Thyroid gland (tissue), 4 donors: ENCODE measurements around the gene GPC6. TPM values are rescaled to one million over a fixed set of nuclear protein-coding genes. Genes with fewer than 3 reads are reported as not detected.

Source experiments
- DNase-seq, 2 donors: peaks; one replicate each; pipeline ENCODE4 v3.0.0-alpha.2; 2019
- H3K27ac ChIP-seq, 3 donors: fragments of 200-600 bp; sonication (generic); 1 replicate in 2 of 3; 2 replicates in 1 of 3; pipeline ENCODE4 v1.5.1; 2016 to 2019; ENCODE audit warnings: mild to moderate bottlenecking in 1 of 3, moderate library complexity in 1 of 3
- H3K27me3 ChIP-seq: fragments of 200-600 bp; sonication (generic); one replicate; pipeline ENCODE4 v1.5.1; 2019
- H3K36me3 ChIP-seq, 2 donors: fragments of 200-600 bp; sonication (generic); one replicate each; pipeline ENCODE4 v1.5.1; 2016 to 2019
- H3K4me1 ChIP-seq, 2 donors: fragments of 200-600 bp; sonication (generic); one replicate each; pipeline ENCODE4 v1.5.1; 2017 to 2019
- H3K4me3 ChIP-seq, 3 donors: fragments of 200-600 bp; sonication (generic); replicated peaks in 1 of 3; 1 replicate in 2 of 3; 2 replicates in 1 of 3; pipeline ENCODE4 v1.5.1; 2016; ENCODE audit warnings: mild to moderate bottlenecking in 1 of 3
- H3K9me3 ChIP-seq: fragments of 200-600 bp; sonication (generic); one replicate; pipeline ENCODE4 v1.5.1; 2017
- POLR2A ChIP-seq, 2 donors: fragments of 450-650 bp; IDR thresholded peaks; one replicate each; pipeline ENCODE4 v1.6.1; 2017; ENCODE audit warnings: antibody characterized with exemption in 2 of 2, mild to moderate bottlenecking in 2 of 2, moderate library complexity in 1 of 2
- WGBS, 2 donors: methylation state at CpG; one replicate each; pipeline ENCODE4 v1.1.5; 2017; 5-methylcytosine and 5-hydroxymethylcytosine counted together
- intact Hi-C: fragments of 100-400 bp; cut with DNase I; formaldehyde crosslinking; loops from one replicate; pipeline ENCODE4 v1.15.1; 2023
- total RNA-seq, 4 donors: library from RNA; depleted of rRNA; stranded (reverse); fragments of >200 nt; gene quantifications; one replicate each; pipeline ENCODE4 v1.2.3, GENCODE V29; 2016
- TF ChIP-seq, protein P1 (sequence below), 6 experiments: fragments of 200-600 bp in 3 of 6; fragments of 450-650 bp in 3 of 6; sonication (generic) in 3 of 6; IDR thresholded peaks; one replicate each; pipeline ENCODE4 v1.5.1; 2016 to 2019; ENCODE audit warnings: antibody characterized with exemption in 6 of 6, mild to moderate bottlenecking in 2 of 6, inconsistent platforms in 1 of 6, moderate library complexity in 1 of 6

GPC6 gene
- total RNA-seq, 4 donors from 2014 or later: 2.8 to 13.4 (median 7.5) TPM

DNA sequence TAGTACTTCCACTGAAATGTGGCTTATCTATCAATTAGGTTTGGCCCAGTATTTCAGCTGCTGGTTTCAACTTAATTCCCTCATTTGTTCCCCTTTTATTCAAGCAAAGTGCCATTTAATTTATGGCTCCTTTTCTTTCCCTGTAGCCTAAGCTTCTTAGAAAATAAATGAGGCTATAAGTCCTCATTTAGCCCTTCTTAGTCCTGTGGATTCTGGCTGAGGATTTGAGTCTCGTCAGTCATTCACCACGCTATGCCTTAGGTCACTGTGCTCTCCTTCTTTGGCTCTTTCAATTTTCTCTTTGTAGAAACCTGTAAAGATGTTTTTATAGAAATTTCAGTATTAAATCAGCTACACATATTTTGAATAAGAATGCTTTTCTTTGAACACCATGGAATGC is 579.1 kb downstream of the GPC6 start:
- WGBS, 2 donors: 52 to 97% methylated on average over 2 of the region's 2 CpGs
- intact Hi-C loops: no loop called here
- H3K9me3 ChIP-seq: no peaks in the 10 kb centered on the region

DNA sequence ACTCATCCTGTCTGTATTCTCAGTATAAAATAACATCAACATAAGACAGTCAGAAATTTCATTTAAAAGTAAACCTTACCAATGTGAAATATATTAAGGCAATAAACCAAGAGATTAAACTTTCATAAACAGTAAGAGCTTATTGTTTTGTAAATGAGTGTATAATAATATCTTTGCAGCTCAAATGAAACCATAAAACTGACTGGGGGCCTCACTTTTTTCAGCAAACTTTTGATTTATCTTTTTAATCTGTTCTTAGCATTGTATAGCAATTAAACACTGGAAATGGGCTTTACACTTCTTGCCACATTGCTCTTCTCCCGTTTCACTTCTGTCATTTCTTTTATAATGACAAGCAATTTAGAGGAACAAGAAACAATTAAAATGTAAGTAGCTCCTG is 580.3 kb downstream of the GPC6 start:
- no peak for TF ChIP-seq POLR2A (IDR thresholded peaks at IDR 0.05)
- TF ChIP-seq, protein P1, sequence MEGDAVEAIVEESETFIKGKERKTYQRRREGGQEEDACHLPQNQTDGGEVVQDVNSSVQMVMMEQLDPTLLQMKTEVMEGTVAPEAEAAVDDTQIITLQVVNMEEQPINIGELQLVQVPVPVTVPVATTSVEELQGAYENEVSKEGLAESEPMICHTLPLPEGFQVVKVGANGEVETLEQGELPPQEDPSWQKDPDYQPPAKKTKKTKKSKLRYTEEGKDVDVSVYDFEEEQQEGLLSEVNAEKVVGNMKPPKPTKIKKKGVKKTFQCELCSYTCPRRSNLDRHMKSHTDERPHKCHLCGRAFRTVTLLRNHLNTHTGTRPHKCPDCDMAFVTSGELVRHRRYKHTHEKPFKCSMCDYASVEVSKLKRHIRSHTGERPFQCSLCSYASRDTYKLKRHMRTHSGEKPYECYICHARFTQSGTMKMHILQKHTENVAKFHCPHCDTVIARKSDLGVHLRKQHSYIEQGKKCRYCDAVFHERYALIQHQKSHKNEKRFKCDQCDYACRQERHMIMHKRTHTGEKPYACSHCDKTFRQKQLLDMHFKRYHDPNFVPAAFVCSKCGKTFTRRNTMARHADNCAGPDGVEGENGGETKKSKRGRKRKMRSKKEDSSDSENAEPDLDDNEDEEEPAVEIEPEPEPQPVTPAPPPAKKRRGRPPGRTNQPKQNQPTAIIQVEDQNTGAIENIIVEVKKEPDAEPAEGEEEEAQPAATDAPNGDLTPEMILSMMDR (IDR thresholded peaks at IDR 0.05): no peak
- Histone ChIP-seq H3K27me3 (no peaks in the 10 kb centered on the region), H3K9me3 (no peaks in the 10 kb centered on the region), H3K36me3 (no peaks in the 10 kb centered on the region), H3K4me3 (no peak overlapping the region), H3K27ac (no peak overlapping the region), H3K4me1 (no peaks in the 10 kb centered on the region)
- DNase-seq: no peak
- WGBS, 2 donors: 59 to 62% methylated on average over 1 of the region's 1 CpG
- intact Hi-C loops: no loop called here

More for the DNA sequence above, 579.1 kb downstream of the GPC6 start:
- no peak for TF ChIP-seq POLR2A (IDR thresholded peaks at IDR 0.05)
- TF ChIP-seq, protein P1 (IDR thresholded peaks at IDR 0.05): no peak
- Histone ChIP-seq H3K4me1 (no peaks in the 10 kb centered on the region), H3K36me3 (no peaks in the 10 kb centered on the region), H3K4me3 (no peak overlapping the region), H3K27ac (no peak overlapping the region), H3K27me3 (no peaks in the 10 kb centered on the region)
- no peak for DNase-seq

DNA sequence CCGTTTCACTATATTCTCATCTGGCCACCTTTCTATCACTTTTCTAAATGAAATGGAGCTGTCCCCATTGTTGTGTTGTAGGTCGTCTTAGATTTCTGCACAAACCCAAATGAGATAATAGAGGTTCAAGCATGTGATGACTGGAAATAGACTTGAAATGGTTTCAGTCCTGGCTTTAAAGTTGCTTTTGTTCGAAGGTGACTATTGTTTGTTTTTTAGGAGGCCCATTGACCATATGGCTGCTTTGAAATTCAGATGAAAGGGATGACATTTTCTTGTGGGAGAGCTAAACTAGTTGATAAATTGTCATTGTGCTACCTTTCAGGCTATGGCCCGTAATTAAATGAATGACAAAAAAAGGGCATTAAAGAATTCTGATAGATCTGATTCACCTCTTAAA is 583.7 kb downstream of the GPC6 start:
- H3K27me3 ChIP-seq: no peaks in the 10 kb centered on the region
- no peak for TF ChIP-seq POLR2A (IDR thresholded peaks at IDR 0.05)
- TF ChIP-seq, protein P1 (IDR thresholded peaks at IDR 0.05): no peak
- H3K4me1 ChIP-seq: no peaks in the 10 kb centered on the region
- WGBS, 2 donors: 50 to 70% methylated on average over 4 of the region's 4 CpGs
- DNase-seq: no peak
- H3K36me3 ChIP-seq: no peaks in the 10 kb centered on the region
- no peak overlapping the region for H3K27ac ChIP-seq
- intact Hi-C loops: no loop called here
- H3K4me3 ChIP-seq: no peak overlapping the region
- no peaks in the 10 kb centered on the region for H3K9me3 ChIP-seq

DNA sequence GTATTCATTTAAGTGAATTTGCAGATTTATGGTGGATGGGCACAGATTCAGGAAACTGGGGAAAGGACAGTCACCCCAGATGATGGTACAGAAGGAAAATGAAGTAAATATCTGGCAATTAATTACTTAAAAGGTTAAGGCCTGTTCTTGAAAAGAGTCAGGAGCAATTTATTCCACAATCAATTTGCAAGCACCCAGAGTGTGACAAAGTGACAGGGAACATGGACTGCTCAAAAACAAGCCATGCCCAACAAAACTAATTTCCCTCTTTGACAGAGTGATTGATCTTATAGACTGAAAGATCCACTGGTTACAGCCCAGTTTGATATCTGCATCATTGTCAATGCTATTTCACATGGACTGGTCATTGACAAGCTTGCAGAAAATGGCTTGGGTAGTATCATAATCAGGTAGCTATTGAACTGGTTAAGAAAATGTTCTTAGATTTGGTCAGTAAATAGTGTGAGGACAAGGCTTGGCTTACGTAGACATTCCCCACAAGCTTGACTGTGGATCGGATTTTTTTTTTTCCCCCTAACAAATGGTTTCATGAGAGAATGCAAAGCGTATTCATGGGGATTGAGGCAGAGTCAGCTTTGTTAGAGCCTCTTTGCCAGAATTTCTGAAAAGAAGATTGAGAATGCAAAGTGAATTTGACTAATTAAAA is 584.6 kb downstream of the GPC6 start:
- Histone ChIP-seq H3K27ac (no peak overlapping the region), H3K4me1 (no peaks in the 10 kb centered on the region), H3K27me3 (no peaks in the 10 kb centered on the region), H3K4me3 (no peak overlapping the region), H3K36me3 (no peaks in the 10 kb centered on the region), H3K9me3 (no peaks in the 10 kb centered on the region)
- 85 to 88% methylated on average over 3 of the region's 3 CpGs for WGBS, 2 donors
- DNase-seq: no peak
- TF ChIP-seq POLR2A (IDR thresholded peaks at IDR 0.05): no peak
- TF ChIP-seq, protein P1 (IDR thresholded peaks at IDR 0.05): no peak
- intact Hi-C loops: no loop called here

DNA sequence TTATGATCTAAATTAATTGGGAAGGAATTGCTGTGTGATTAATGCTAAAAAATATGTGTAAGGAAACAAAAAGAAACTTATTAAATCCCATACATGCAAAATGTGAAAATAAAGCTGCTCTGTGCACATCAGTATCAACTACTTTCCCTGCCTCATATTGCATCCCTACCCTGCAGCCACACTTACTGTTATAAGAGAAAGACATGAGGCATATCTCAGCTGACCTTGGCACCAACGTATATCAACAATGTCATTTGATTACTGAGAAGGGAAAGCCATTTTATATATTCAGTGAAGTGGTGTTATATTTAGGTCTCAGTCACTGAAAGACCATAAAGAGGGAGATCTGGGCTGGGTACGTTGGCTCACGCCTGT is 585.1 kb downstream of the GPC6 start:
- 84 to 91% methylated on average over 3 of the region's 3 CpGs for WGBS, 2 donors
- Histone ChIP-seq H3K4me1 (no peaks in the 10 kb centered on the region), H3K36me3 (no peaks in the 10 kb centered on the region), H3K4me3 (no peak overlapping the region), H3K27ac (no peak overlapping the region), H3K9me3 (no peaks in the 10 kb centered on the region), H3K27me3 (no peaks in the 10 kb centered on the region)
- DNase-seq: no peak
- intact Hi-C loops: no loop called here
- no peak for TF ChIP-seq POLR2A (IDR thresholded peaks at IDR 0.05)
